Calu3 (cell line): ENCODE measurements around the gene SYNE2. TPM values are rescaled to one million over a fixed set of nuclear protein-coding genes. Genes with fewer than 3 reads are reported as not detected.

Experiments used
- BruUV-seq: library from RNA; stranded (reverse); fragments of 400-500 nt; replicated peaks from 2 replicates; lab custom pipeline; 2021; lab: Mats Ljungman, UMichigan
- CTCF ChIA-PET: fragments of 300-600 bp; sonication (Branson Sonifier 250); formaldehyde crosslinking; loops from one replicate; lab custom pipeline; 2022; ENCODE audit warnings: antibody characterized with exemption; lab: Charles Lee
- DNase-seq: peaks from one replicate; pipeline ENCODE4 v3.0.0; 2022
- H3K27ac Mint-ChIP-seq: one replicate; pipeline ENCODE4 v1.8.0; 2022; ENCODE audit warnings: mixed read lengths; ENCODE audit not compliant: unreplicated experiment
- H3K27me3 Mint-ChIP-seq: one replicate; pipeline ENCODE4 v1.8.0; 2022; ENCODE audit warnings: mixed read lengths; ENCODE audit not compliant: unreplicated experiment
- H3K36me3 Mint-ChIP-seq: one replicate; pipeline ENCODE4 v1.8.0; 2022; ENCODE audit warnings: mild to moderate bottlenecking, moderate library complexity, mixed read lengths; ENCODE audit not compliant: insufficient read depth, unreplicated experiment
- H3K4me1 Mint-ChIP-seq: one replicate; pipeline ENCODE4 v1.8.0; 2022; ENCODE audit warnings: mild to moderate bottlenecking, low read depth, mixed read lengths; ENCODE audit not compliant: unreplicated experiment
- H3K4me3 Mint-ChIP-seq: one replicate; pipeline ENCODE4 v1.8.0; 2022; ENCODE audit warnings: mild to moderate bottlenecking, low read depth, moderate library complexity, mixed read lengths; ENCODE audit not compliant: unreplicated experiment
- H3K9me3 Mint-ChIP-seq: one replicate; pipeline ENCODE4 v1.8.0; 2022; ENCODE audit warnings: low read depth, mixed read lengths; ENCODE audit not compliant: unreplicated experiment
- intact Hi-C: fragments of 100-400 bp; cut with micrococcal nuclease; formaldehyde crosslinking; loops from one replicate; pipeline ENCODE4 v1.10.0; 2022; ENCODE audit not compliant: unreplicated experiment
- total RNA-seq: library from RNA; stranded (reverse); gene quantifications from 2 replicates; pipeline ENCODE4 v1.2.3, GENCODE V29; 2022
- TF ChIP-seq, protein P1 (sequence below): fragments of 200-600 bp; IDR thresholded peaks from one replicate; pipeline ENCODE4 v1.8.0; 2022; ENCODE audit warnings: antibody characterized with exemption; ENCODE audit not compliant: unreplicated experiment

The SYNE2 gene
- total RNA-seq, 1 experiment from 2014 or later: 171 TPM

DNA sequence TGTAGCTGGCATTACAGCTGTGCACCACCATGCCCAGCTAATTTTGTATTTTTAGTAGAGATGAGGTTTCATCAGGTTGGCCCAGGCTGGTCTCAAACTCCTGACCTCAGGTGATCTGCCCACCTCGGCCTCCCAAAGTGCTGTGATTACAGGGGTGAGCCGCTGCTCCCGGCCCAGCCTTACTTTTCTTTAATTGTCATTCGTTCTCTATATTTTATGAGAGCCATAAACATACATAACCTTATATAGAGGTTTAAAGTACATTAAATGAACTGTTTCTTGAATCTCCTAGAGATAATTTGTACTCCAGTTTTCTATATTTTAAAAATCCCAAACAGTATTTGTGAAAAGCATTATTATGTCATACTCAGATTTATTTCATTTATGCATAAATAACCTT is 98.6 kb downstream of the SYNE2 start:
- no peak overlapping the region for H3K4me3 Mint-ChIP-seq
- CTCF ChIA-PET: no interaction called here
- TF ChIP-seq, protein P1, sequence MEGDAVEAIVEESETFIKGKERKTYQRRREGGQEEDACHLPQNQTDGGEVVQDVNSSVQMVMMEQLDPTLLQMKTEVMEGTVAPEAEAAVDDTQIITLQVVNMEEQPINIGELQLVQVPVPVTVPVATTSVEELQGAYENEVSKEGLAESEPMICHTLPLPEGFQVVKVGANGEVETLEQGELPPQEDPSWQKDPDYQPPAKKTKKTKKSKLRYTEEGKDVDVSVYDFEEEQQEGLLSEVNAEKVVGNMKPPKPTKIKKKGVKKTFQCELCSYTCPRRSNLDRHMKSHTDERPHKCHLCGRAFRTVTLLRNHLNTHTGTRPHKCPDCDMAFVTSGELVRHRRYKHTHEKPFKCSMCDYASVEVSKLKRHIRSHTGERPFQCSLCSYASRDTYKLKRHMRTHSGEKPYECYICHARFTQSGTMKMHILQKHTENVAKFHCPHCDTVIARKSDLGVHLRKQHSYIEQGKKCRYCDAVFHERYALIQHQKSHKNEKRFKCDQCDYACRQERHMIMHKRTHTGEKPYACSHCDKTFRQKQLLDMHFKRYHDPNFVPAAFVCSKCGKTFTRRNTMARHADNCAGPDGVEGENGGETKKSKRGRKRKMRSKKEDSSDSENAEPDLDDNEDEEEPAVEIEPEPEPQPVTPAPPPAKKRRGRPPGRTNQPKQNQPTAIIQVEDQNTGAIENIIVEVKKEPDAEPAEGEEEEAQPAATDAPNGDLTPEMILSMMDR: no peak
- H3K27me3 Mint-ChIP-seq: no peaks in the 10 kb centered on the region
- intact Hi-C loops: no loop called here
- no peaks in the 10 kb centered on the region for H3K9me3 Mint-ChIP-seq
- DNase-seq: no peak
- no TSS peak for BruUV-seq
- no peak overlapping the region for H3K27ac Mint-ChIP-seq
- H3K36me3 Mint-ChIP-seq: peaks cover 4% of the 10 kb centered on the region
- no peaks in the 10 kb centered on the region for H3K4me1 Mint-ChIP-seq

DNA sequence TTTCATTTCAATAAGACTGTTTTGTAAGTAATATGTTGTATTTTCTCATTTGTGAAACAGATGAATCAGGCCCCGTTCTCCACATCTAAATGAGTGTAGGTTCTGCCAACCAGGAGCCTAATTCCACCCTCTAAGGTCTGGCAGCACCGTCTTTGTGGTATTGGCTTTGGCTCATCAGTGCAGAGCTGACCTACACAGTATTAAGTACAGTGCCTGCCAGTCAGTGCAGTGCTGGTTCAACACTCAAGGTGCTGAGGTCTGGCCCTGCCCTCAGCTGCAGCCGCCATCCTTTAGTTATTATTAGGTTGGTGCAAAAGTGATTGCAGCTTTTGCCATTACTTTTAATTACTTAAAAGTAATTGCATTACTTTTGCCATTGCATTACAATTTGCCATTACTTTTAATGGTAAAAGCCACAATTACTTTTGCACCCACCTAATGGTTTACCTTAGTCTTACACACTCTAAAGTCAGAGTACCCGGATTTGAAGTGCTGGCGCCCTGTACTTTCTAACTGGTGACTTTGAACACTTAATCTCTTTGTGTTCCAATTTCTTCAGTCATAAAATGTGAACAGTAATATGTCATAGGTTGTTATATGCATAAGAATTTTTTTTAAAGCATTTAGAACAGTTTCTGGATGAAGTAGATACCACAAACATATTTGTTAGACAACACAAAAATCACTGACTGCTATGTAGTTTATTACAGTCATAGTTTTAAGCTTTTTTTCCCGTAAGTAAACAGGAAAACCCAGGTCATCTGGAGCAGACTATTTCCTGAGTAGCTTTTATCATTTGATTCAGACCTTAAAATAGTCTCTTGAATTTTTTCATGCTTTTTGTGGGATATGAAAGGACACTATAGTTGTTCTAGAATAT is 99.5 kb downstream of the SYNE2 start:
- no TSS peak for BruUV-seq
- TF ChIP-seq, protein P1: no peak
- no peaks in the 10 kb centered on the region for H3K9me3 Mint-ChIP-seq
- no peaks in the 10 kb centered on the region for H3K4me1 Mint-ChIP-seq
- H3K27ac Mint-ChIP-seq: peak overlapping the region; percentile 8
- H3K27me3 Mint-ChIP-seq: no peaks in the 10 kb centered on the region
- DNase-seq: no peak
- CTCF ChIA-PET: no interaction called here
- H3K4me3 Mint-ChIP-seq: no peak overlapping the region
- peaks cover 4% of the 10 kb centered on the region for H3K36me3 Mint-ChIP-seq
- intact Hi-C loops: no loop called here

DNA sequence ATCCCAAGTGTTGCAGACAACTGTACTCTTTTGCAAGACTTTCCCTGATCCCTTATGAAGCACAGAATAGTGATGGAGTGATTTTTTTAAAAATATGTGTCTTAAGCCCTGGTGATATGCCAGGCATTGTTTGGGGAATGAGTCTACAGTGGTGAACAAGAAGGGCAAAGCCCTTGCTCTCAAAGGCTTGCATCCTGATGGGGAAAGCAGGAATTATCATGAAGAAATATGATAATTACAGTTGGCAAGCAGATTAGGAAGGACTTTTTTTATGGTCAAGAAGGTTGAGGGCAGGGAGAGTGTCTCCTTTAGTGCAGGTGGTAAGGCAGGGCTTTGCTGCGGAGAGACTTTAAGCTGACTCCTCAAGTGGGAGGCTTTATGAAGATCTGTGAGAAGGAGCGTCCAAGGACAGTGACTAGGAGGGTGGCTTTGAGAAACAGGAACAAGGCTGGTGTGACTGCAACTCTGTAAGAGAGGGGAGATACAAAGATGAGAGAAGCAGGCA is 100.2 kb downstream of the SYNE2 start:
- no TSS peak for BruUV-seq
- intact Hi-C loops: no loop called here
- no peak for DNase-seq
- CTCF ChIA-PET: no interaction called here
- Mint-ChIP-seq H3K36me3 (peaks cover 4% of the 10 kb centered on the region), H3K27me3 (no peaks in the 10 kb centered on the region), H3K9me3 (no peaks in the 10 kb centered on the region), H3K4me1 (no peaks in the 10 kb centered on the region), H3K27ac (peak overlapping the region; percentile 8), H3K4me3 (no peak overlapping the region)
- TF ChIP-seq, protein P1: no peak

DNA sequence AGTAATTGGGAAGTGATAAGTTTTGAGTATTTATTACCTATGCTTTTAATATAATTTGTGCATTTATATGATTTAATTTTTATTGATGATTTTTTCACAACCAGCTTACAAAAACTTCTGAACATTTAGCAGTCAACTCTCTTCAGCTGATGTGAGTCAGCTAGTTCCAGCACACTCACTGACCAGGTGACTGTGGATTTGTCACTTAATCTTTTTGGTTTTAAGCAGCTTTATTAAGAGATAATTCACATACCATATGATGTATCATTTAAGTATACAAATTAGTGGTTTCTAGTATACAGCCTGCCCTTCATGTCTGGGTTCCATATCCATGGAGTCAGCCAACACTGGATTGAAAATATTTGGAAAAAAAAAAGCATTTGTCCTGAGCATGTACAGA is 103.5 kb downstream of the SYNE2 start:
- peaks cover 4% of the 10 kb centered on the region for H3K36me3 Mint-ChIP-seq
- no TSS peak for BruUV-seq
- no peaks in the 10 kb centered on the region for H3K27me3 Mint-ChIP-seq
- H3K27ac Mint-ChIP-seq: no peak overlapping the region
- no peak for DNase-seq
- no peaks in the 10 kb centered on the region for H3K4me1 Mint-ChIP-seq
- no peak overlapping the region for H3K4me3 Mint-ChIP-seq
- intact Hi-C loops: no loop called here
- no peaks in the 10 kb centered on the region for H3K9me3 Mint-ChIP-seq
- TF ChIP-seq, protein P1: no peak
- CTCF ChIA-PET: no interaction called here
